Heart right ventricle (tissue), 16 donors: Measurements from ENCODE around the gene C9orf78. TPM values are rescaled to one million over a fixed set of nuclear protein-coding genes. Genes with fewer than 3 reads are reported as not detected.

Experiments
- ATAC-seq, 8 donors: fragments of 200-7000 bp; cut with Tn5 transposase; one replicate each; pipeline ENCODE4 v1.9.1; 2020; ENCODE audit warnings: mild to moderate bottlenecking in 8 of 8, moderate library complexity in 8 of 8, moderate number of reproducible peaks in 1 of 8
- DNase-seq, 2 donors: peaks; one replicate each; pipeline ENCODE4 v3.0.0-alpha.2; 2020
- H3K27ac ChIP-seq, 10 donors: fragments of 200-600 bp; sonication (generic) in 2 of 10; one replicate each; pipeline versions ENCODE4 v1.5.0 to v1.8.0; 2020 to 2022; ENCODE audit warnings: mild to moderate bottlenecking in 3 of 10
- H3K27me3 ChIP-seq, 7 donors: fragments of 200-600 bp; one replicate each; pipeline ENCODE4 v1.8.0; 2021 to 2022; ENCODE audit warnings: mild to moderate bottlenecking in 2 of 7
- H3K36me3 ChIP-seq, 9 donors: fragments of 200-600 bp; sonication (generic) in 1 of 9; one replicate each; pipeline versions ENCODE4 v1.5.0 to v1.8.0; 2020 to 2022; ENCODE audit warnings: mild to moderate bottlenecking in 2 of 9
- H3K4me1 ChIP-seq, 9 donors: fragments of 200-600 bp; sonication (generic) in 1 of 9; one replicate each; pipeline versions ENCODE4 v1.5.0 to v1.8.0; 2020 to 2022; ENCODE audit warnings: mild to moderate bottlenecking in 4 of 9
- H3K4me3 ChIP-seq, 10 donors: fragments of 200-600 bp; sonication (generic) in 2 of 10; one replicate each; pipeline versions ENCODE4 v1.5.0 to v1.8.0; 2020 to 2022; ENCODE audit warnings: mild to moderate bottlenecking in 7 of 10, moderate library complexity in 2 of 10
- H3K9me3 ChIP-seq, 11 donors: fragments of 200-600 bp in 10 of 11; sonication (generic) in 2 of 11; one replicate each; pipeline versions ENCODE4 v1.5.0 to v1.8.0; 2013 to 2022; ENCODE audit warnings: mild to moderate bottlenecking in 2 of 11, control low read depth in 1 of 11, moderate library complexity in 1 of 11
- WGBS, 2 donors: extraction: QIAGEN DNeasy Blood & Tissue Kit; methylation state at CpG; one replicate each; pipeline ENCODE4 v1.1.7; 2013; ENCODE audit warnings: inconsistent platforms in 1 of 2; 5-methylcytosine and 5-hydroxymethylcytosine counted together
- intact Hi-C, 10 donors: fragments of 100-400 bp; cut with DNase I; formaldehyde crosslinking; loops; one replicate each; pipeline versions ENCODE4 v1.11.1 to v1.14.2; 2022
- polyA plus RNA-seq, 2 donors: library from polyadenylated mRNA; stranded (reverse); fragments of 200-250 nt; gene quantifications; one replicate each; pipeline ENCODE4 v1.2.3, GENCODE V29; 2013
- total RNA-seq, 10 donors: library from RNA; stranded (reverse); fragmentation: NEBNext Ultra II Directional in 3 of 10; extraction: Animal tissue kit (Norgen Biotek cat#: 25700) in 3 of 10; gene quantifications; one replicate each; pipeline versions ENCODE4 v1.2.1 to v1.2.4, GENCODE V29; 2021 to 2023
- TF ChIP-seq, protein P1 (sequence below), 9 donors: fragments of 200-600 bp; sonication (generic) in 2 of 9; IDR thresholded peaks; one replicate each; pipeline versions ENCODE4 v1.5.0 to v1.8.0; 2021 to 2022; ENCODE audit warnings: antibody characterized with exemption in 9 of 9, mild to moderate bottlenecking in 5 of 9, moderate library complexity in 1 of 9
- donor health status: Arrhythmogenic right ventricular cardiomyopathy.
- donor health status: ischemic (EF 13 %, LVEDD 7.1; RV severe dilation, severe dysfunction).
- donor health status: healthy with polysubstance abuse.
- donor health status: DM: no; HTN: yes; CAD: no.
- donor health status: DM: no; HTN: no; CAD: no.
- donor health status: ischemic (EF 25% LVEDD 6.9; RV normal size, moderate dysfunction).
- donor health status: ischemic (EF 25% LVEDD 5.7; RV mildly dilated, moderate dysfunction).
- donor health status: healthy.
- donor health status: DM: yes; HTN: yes; CAD: no.
- donor health status: Ischemic cardiomyopathy.
- donor health status: ischemic (EF 35%, LVEDD 5.7; RV mildly dilated, moderate dysfunction).
- donor health status: nonischemic (EF 11% LVEDD 7.7; RV severe dilation, severe dysfunction).
- donor health status: DM: yes; HTN: yes; CAD: no.
- donor health status: PGD.
- donor health status: ischemic (EF 29% LVEDD 5.4; RV normal size, mild dysfunction).
- donor health status: nonischemic (EF 23%, LVEDD 6.1; RV moderate dilation, normal function).

C9orf78 gene
- total and polyA plus RNA-seq, 12 donors: 25.7 to 66.2 (median 30.7) TPM

DNA sequence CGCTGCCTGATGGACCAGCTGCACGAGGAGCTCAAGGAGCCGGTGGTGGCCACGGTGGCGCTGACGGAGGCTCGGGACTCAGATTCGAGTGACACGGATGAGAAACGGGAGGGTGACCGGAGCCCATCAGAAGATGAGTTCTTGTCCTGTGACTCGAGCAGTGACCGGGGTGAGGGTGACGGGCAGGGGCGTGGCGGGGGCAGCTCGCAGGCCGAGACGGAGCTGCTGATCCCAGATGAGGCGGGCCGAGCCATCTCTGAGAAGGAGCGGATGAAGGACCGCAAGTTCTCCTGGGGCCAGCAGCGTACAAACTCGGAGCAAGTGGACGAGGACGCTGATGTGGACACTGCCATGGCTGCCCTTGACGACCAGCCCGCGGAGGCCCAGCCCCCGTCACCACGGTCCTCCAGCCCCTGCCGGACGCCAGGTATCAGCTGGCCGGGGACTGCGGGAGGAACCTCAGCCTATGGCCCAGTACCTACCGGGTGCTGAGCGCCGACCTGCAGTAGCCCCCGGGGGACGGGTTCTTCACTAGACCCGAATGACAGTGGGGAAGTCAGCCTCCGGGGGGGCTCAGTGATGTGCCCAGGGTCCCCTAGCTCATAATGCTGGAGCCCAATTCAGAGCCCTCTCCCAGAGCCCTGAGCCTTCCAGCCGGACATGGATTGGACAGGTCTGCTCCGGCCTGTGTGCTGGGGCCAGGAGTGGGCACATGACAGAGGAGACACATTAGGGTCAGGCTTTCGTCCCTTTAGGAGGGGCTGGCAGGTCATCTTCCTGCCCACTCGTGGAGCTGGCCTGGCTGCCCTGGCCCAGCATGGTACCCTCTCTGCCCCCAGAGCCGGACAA is 33.2 kb upstream of the C9orf78 start:
- Histone ChIP-seq H3K4me1 (peaks cover 0 to 39% (median 0%) of the 10 kb centered on the region in 9 donors), H3K36me3 (peaks cover 0 to 63% (median 9%) of the 10 kb centered on the region in 9 donors), H3K4me3 (no peak overlapping the region), H3K27me3 (no peaks in the 10 kb centered on the region), H3K27ac (peak overlapping the region in 1 of 10 donors; percentile 85), H3K9me3 (no peaks in the 10 kb centered on the region)
- DNase-seq (no peak), ATAC-seq (peak in 3 of 8 donors; percentile 4 to 42 (median 15))
- 88 to 89% methylated on average over 48 of the region's 48 CpGs for WGBS, 2 donors
- TF ChIP-seq, protein P1, sequence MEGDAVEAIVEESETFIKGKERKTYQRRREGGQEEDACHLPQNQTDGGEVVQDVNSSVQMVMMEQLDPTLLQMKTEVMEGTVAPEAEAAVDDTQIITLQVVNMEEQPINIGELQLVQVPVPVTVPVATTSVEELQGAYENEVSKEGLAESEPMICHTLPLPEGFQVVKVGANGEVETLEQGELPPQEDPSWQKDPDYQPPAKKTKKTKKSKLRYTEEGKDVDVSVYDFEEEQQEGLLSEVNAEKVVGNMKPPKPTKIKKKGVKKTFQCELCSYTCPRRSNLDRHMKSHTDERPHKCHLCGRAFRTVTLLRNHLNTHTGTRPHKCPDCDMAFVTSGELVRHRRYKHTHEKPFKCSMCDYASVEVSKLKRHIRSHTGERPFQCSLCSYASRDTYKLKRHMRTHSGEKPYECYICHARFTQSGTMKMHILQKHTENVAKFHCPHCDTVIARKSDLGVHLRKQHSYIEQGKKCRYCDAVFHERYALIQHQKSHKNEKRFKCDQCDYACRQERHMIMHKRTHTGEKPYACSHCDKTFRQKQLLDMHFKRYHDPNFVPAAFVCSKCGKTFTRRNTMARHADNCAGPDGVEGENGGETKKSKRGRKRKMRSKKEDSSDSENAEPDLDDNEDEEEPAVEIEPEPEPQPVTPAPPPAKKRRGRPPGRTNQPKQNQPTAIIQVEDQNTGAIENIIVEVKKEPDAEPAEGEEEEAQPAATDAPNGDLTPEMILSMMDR (IDR thresholded peaks at IDR 0.05): no peak
- intact Hi-C loops: no loop called here

DNA sequence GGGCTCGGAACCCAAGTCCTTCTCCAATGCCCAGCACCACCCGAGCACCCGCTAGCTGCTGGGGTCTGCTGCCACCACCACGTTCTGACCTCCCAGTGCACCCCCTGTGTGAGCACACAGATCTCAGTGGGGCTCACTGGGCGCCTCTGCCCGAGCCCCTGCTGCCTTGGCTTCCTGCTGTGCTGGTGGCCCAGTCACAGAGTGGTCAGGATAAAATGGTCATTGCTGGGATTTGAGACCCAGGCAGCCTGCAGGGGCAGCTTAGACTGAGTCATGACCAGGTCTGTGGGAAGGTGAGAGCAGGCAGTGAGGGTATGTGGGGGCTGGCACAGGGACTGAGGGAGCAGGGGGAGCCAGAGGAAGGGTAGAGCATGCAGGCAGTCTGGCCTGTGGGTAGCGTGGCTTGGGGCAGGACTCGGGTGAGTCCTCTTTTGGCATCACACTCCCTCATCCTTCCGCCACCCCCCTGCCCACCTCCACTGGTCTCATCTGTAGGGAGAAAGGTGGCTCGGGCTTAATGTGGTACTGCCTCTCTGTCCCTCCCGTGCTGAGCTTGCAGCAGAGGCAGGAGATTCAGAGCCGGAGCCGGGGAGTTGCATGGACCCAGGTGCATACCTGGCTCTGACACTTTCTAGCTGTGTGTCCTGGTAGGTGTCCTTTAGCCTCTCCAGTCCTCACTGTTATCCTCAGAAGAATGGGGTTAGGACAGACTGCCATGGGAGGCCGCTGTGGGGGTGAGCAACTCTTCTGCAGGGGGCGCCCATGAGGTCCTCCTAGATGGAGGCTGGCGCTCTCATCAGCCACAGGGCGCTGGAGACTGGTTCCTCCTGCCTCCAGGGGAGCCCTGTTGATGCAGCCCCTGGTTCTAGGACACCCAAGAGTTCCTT is 32.3 kb upstream of the C9orf78 start:
- DNase-seq: no peak
- Histone ChIP-seq H3K4me3 (no peak overlapping the region), H3K4me1 (peaks cover 0 to 48% (median 0%) of the 10 kb centered on the region in 9 donors), H3K27me3 (no peaks in the 10 kb centered on the region), H3K9me3 (no peaks in the 10 kb centered on the region), H3K27ac (peak overlapping the region in 1 of 10 donors; percentile 44), H3K36me3 (peaks cover 0 to 72% (median 13%) of the 10 kb centered on the region in 9 donors)
- intact Hi-C loops: no loop called here
- ATAC-seq: peak in 1 of 8 donors; percentile 23
- WGBS, 2 donors: 81 to 86% methylated on average over 17 of the region's 17 CpGs
- TF ChIP-seq, protein P1 (IDR thresholded peaks at IDR 0.05): no peak

DNA sequence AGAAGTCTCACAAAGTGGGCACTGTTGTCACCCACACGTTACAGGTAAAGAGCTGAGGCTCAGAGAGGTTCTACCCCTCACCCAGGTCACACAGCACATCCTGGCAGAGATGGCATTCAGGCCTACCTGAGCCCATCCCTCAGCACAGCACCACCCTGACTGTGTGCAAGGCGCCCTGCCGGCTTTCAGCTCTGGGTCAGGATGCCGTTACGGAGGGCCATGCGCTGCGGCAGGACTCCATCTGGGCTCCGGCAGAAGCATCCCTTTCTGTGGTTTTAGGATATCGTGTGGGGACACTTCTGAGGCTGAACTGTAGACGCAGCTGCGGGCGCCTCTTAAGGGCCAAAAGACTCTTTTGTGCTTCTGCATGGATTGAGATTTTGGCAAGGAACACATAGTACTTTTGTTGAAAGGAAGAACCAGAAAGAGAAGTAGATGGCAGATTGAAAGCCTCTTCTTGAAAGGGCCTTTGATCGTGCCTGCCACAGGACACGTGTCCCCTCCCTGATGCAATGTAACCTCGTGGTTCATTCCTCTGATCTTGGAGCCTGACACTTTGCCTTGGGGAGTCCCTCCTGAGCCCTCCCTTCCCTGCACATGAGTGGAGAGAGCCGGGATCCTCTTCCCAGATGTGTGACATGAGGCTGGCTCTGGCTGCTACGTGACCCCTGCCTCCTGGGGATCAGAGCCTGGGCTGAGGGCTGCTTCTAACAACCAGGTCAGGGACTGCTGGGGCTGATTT is 31.5 kb upstream of the C9orf78 start:
- ATAC-seq (no peak), DNase-seq (no peak)
- TF ChIP-seq, protein P1 (IDR thresholded peaks at IDR 0.05): no peak
- intact Hi-C loops: no loop called here
- H3K27me3 ChIP-seq: no peaks in the 10 kb centered on the region
- H3K27ac ChIP-seq: peak overlapping the region in 1 of 10 donors; percentile 44
- H3K4me1 ChIP-seq: peaks cover 0 to 50% (median 0%) of the 10 kb centered on the region in 9 donors
- H3K4me3 ChIP-seq: no peak overlapping the region
- 81 to 83% methylated on average over 17 of the region's 17 CpGs for WGBS, 2 donors
- peaks cover 0 to 80% (median 20%) of the 10 kb centered on the region in 9 donors for H3K36me3 ChIP-seq
- H3K9me3 ChIP-seq: no peaks in the 10 kb centered on the region
